GM18519 (cell line): Measurements from ENCODE around the gene TSPAN8.
"Not testable (repeated sequence)": the region's sequence is repeated elsewhere in the genome, so short reads cannot be mapped to it uniquely, and the experiment has no call there.

Source experiments
- ATAC-seq: cut with Tn5 transposase; IDR thresholded peaks from one replicate; pipeline ENCODE4 v1.9.1; 2021; ENCODE audit warnings: mild to moderate bottlenecking, moderate library complexity; ENCODE audit not compliant: unreplicated experiment, low FRiP score

The TSPAN8 gene

GRCh38 chr12:71130521-71131069, 27.2 kb downstream of the TSPAN8 start:
- ATAC-seq: no peak

- no peak for ATAC-seq
Observed at GRCh38 chr12:71129364-71129763, 28.4 kb downstream of the TSPAN8 start.

- no peak for ATAC-seq
Observed at GRCh38 chr12:71128191-71128788, 29.5 kb downstream of the TSPAN8 start.

- no peak for ATAC-seq
Observed at GRCh38 chr12:71125949-71126348, 31.9 kb downstream of the TSPAN8 start.

GRCh38 chr12:71125515-71125914, 32.3 kb downstream of the TSPAN8 start:
- ATAC-seq: no peak

GRCh38 chr12:71124835-71125460, 32.9 kb downstream of the TSPAN8 start:
- no peak for ATAC-seq

- ATAC-seq: not testable (repeated sequence)
Observed at GRCh38 chr12:71113148-71113547, 44.7 kb downstream of the TSPAN8 start.

GRCh38 chr12:71109834-71110233, 48.0 kb downstream of the TSPAN8 start:
- no peak for ATAC-seq

GRCh38 chr12:71108355-71108754, 49.4 kb downstream of the TSPAN8 start:
- ATAC-seq: no peak

GRCh38 chr12:71107936-71108335, 49.9 kb downstream of the TSPAN8 start:
- no peak for ATAC-seq

- ATAC-seq: no peak
Observed at GRCh38 chr12:71105956-71106355, 51.8 kb downstream of the TSPAN8 start.

- no peak for ATAC-seq
Observed at GRCh38 chr12:71092290-71092689, 65.5 kb downstream of the TSPAN8 start.

GRCh38 chr12:71090971-71091370, 66.8 kb downstream of the TSPAN8 start:
- no peak for ATAC-seq

- no peak for ATAC-seq
Observed at GRCh38 chr12:71085575-71085974, 72.2 kb downstream of the TSPAN8 start.

- no peak for ATAC-seq
Observed at GRCh38 chr12:71075743-71076142, 82.1 kb downstream of the TSPAN8 start.
